Mesenchymal stem cell (in vitro differentiated cells and primary cell): ENCODE results near the gene MACROD2.

Experiments used
- DNase-seq: peaks from one replicate; pipeline ENCODE4 v3.0.0-alpha.2; 2013
- H2AFZ ChIP-seq: one replicate; pipeline ENCODE4 v1.6.1; 2013; ENCODE audit warnings: low read depth, mild to moderate bottlenecking, control low read depth, inconsistent platforms, low read length, moderate library complexity
- H2AK5ac ChIP-seq: 2 replicates; pipeline ENCODE4 v1.6.1; 2013; ENCODE audit warnings: low read length, moderate library complexity, mild to moderate bottlenecking, inconsistent platforms; ENCODE audit not compliant: severe bottlenecking
- H2BK120ac ChIP-seq: one replicate; pipeline ENCODE4 v1.6.1; 2013; ENCODE audit warnings: low read depth, mild to moderate bottlenecking, inconsistent platforms, low read length, moderate library complexity
- H2BK12ac ChIP-seq, 2 experiments: one replicate each; pipeline ENCODE4 v1.6.1; 2013; ENCODE audit warnings: inconsistent platforms in 2 of 2, low read length in 2 of 2, mild to moderate bottlenecking in 2 of 2, moderate library complexity in 2 of 2, control low read depth in 1 of 2
- H2BK15ac ChIP-seq: one replicate; pipeline ENCODE4 v1.6.1; 2013; ENCODE audit warnings: mild to moderate bottlenecking, low read depth, inconsistent platforms; ENCODE audit not compliant: poor library complexity, severe bottlenecking
- H2BK5ac ChIP-seq: 2 replicates; pipeline ENCODE4 v1.6.1; 2013; ENCODE audit warnings: low read depth, mild to moderate bottlenecking, low read length, control low read depth, inconsistent platforms; ENCODE audit not compliant: poor library complexity, severe bottlenecking
- H3K14ac ChIP-seq, 2 experiments: one replicate each; pipeline ENCODE4 v1.6.1; 2013; ENCODE audit warnings: inconsistent platforms in 2 of 2, low read length in 2 of 2, control low read depth in 1 of 2, mild to moderate bottlenecking in 1 of 2, moderate library complexity in 1 of 2
- H3K18ac ChIP-seq, 2 experiments: one replicate each; pipeline ENCODE4 v1.6.1; 2013; ENCODE audit warnings: inconsistent platforms in 2 of 2, low read length in 2 of 2, control low read depth in 1 of 2, low read depth in 1 of 2, mild to moderate bottlenecking in 1 of 2
- H3K23ac ChIP-seq, 2 experiments: one replicate each; pipeline ENCODE4 v1.6.1; 2013; ENCODE audit warnings: inconsistent platforms in 2 of 2, low read length in 2 of 2, mild to moderate bottlenecking in 2 of 2, moderate library complexity in 2 of 2, control low read depth in 1 of 2
- H3K27ac ChIP-seq: 2 replicates; pipeline ENCODE4 v1.5.1; 2013; ENCODE audit warnings: mild to moderate bottlenecking, moderate library complexity, low read length, control low read depth, inconsistent platforms; ENCODE audit not compliant: poor library complexity, severe bottlenecking
- H3K27me3 ChIP-seq, 2 experiments: 2 replicates each; pipeline versions ENCODE4 v1.6.1 to v1.7.0; 2013; ENCODE audit warnings: low read length in 2 of 2, mild to moderate bottlenecking in 2 of 2, moderate library complexity in 2 of 2, control low read depth in 1 of 2, inconsistent platforms in 1 of 2; ENCODE audit not compliant: control insufficient read depth in 1 of 2, insufficient read depth in 1 of 2
- H3K36me3 ChIP-seq, 2 experiments: 2 replicates each; pipeline versions ENCODE4 v1.6.1 to v1.7.0; 2013; ENCODE audit warnings: low read length in 2 of 2, control low read depth in 1 of 2, inconsistent platforms in 1 of 2, low read depth in 1 of 2, mild to moderate bottlenecking in 1 of 2; ENCODE audit not compliant: insufficient read depth in 2 of 2, control insufficient read depth in 1 of 2
- H3K4ac ChIP-seq, 2 experiments: one replicate each; pipeline ENCODE4 v1.6.1; 2013; ENCODE audit warnings: inconsistent platforms in 2 of 2, low read length in 2 of 2, mild to moderate bottlenecking in 2 of 2, moderate library complexity in 2 of 2, control low read depth in 1 of 2, low read depth in 1 of 2
- H3K4me1 ChIP-seq: 2 replicates; pipeline ENCODE4 v1.6.1; 2013; ENCODE audit warnings: low read depth, low read length, control low read depth; ENCODE audit not compliant: control insufficient read depth, insufficient read depth
- H3K4me2 ChIP-seq: 2 replicates; pipeline ENCODE4 v1.6.1; 2013; ENCODE audit warnings: low read length, mild to moderate bottlenecking, inconsistent platforms; ENCODE audit not compliant: poor library complexity, severe bottlenecking
- H3K4me3 ChIP-seq, 2 experiments: 2 replicates each; pipeline versions ENCODE4 v1.5.1 to v1.7.0; 2013; ENCODE audit warnings: low read length in 2 of 2, mild to moderate bottlenecking in 2 of 2, control low read depth in 1 of 2, low read depth in 1 of 2; ENCODE audit not compliant: insufficient read depth in 1 of 2
- H3K79me1 ChIP-seq: replicated peaks from 2 replicates; pipeline ENCODE4 v1.6.1; 2013; ENCODE audit warnings: mild to moderate bottlenecking, control low read depth, low read length, inconsistent platforms; ENCODE audit not compliant: poor library complexity, severe bottlenecking
- H3K9ac ChIP-seq: 2 replicates; pipeline ENCODE4 v1.7.0; 2013; ENCODE audit warnings: mild to moderate bottlenecking, low read length, moderate library complexity
- H3K9me3 ChIP-seq: 2 replicates; pipeline ENCODE4 v1.7.0; 2013; ENCODE audit warnings: mild to moderate bottlenecking, low read length; ENCODE audit not compliant: control insufficient read depth
- H4K8ac ChIP-seq: one replicate; pipeline ENCODE4 v1.6.1; 2013; ENCODE audit warnings: inconsistent platforms, mild to moderate bottlenecking, low read length, moderate library complexity
- H4K91ac ChIP-seq: one replicate; pipeline ENCODE4 v1.6.1; 2013; ENCODE audit warnings: mild to moderate bottlenecking, low read length, inconsistent platforms
- WGBS: methylation state at CpG from one replicate; pipeline ENCODE4 v1.1.7; 2013; ENCODE audit warnings: mixed read lengths; 5-methylcytosine and 5-hydroxymethylcytosine counted together

MACROD2 gene

DNA sequence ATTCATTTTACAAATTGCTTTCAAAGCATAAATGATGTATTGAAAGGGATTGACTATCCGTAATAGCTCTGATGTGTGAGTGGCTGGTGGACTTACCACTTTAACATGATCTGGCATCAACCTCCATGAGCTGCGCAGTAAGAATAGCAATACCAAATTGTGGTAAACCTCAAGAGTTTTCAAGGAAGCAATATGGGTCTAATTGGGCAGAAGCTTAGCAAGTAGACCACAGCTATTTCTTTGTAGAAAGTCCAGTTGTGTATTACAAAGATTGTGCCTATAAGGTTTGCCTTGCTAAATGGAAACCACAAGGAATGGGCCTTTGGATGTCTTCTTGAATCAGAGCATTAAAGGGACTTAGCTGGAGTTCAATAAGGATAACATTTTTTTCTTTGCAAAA, 1841.3 kb downstream of the MACROD2 start:
- Histone ChIP-seq H4K8ac (no peak overlapping the region), H2BK12ac (no peak overlapping the region), H2AFZ (no peak overlapping the region), H3K4me2 (no peak overlapping the region), H3K14ac (no peak overlapping the region), H3K4me3 (no peak overlapping the region), H3K27ac (no peak overlapping the region), H2BK15ac (no peak overlapping the region), H2BK5ac (no peak overlapping the region), H3K27me3 (no peaks in the 10 kb centered on the region), H3K4me1 (no peaks in the 10 kb centered on the region), H2BK120ac (no peak overlapping the region), H2AK5ac (no peak overlapping the region), H3K79me1 (no peaks in the 10 kb centered on the region), H4K91ac (no peak overlapping the region), H3K9ac (no peak overlapping the region), H3K18ac (no peak overlapping the region), H3K9me3 (no peaks in the 10 kb centered on the region), H3K23ac (no peak overlapping the region), H3K4ac (no peak overlapping the region), H3K36me3 (no peaks in the 10 kb centered on the region)
- 94% methylated on average over 2 of the region's 2 CpGs for WGBS
- no peak for DNase-seq

DNA sequence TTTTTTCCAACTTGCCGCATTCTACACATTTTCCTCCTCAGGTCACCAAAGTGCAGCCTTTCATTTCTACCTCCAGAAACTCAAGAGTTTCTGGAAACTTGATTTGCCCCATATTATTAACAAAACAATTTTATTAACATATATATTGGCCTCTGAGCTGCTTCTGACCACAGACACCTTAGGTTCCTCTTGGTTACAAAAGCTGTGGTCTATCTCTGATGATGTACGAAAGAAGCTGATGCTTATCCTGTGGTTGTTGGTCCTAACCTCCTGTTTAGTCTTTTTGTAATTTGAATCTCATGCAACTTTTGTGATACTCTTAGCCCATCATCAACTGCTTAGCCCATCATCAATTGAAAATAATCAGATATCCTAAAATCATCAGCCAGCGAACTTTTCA, 1842.2 kb downstream of the MACROD2 start:
- Histone ChIP-seq H2BK12ac (no peak overlapping the region), H4K91ac (no peak overlapping the region), H3K4me1 (no peaks in the 10 kb centered on the region), H2AFZ (no peak overlapping the region), H3K23ac (no peak overlapping the region), H3K9ac (no peak overlapping the region), H3K79me1 (no peaks in the 10 kb centered on the region), H3K14ac (no peak overlapping the region), H3K27me3 (no peaks in the 10 kb centered on the region), H3K18ac (no peak overlapping the region), H2BK5ac (no peak overlapping the region), H3K4me2 (no peak overlapping the region), H3K4ac (no peak overlapping the region), H2BK120ac (no peak overlapping the region), H2BK15ac (no peak overlapping the region), H3K36me3 (no peaks in the 10 kb centered on the region), H3K4me3 (no peak overlapping the region), H4K8ac (no peak overlapping the region), H3K27ac (no peak overlapping the region), H2AK5ac (no peak overlapping the region), H3K9me3 (no peaks in the 10 kb centered on the region)
- no peak for DNase-seq
- WGBS = 78% methylated on average over 3 of the region's 3 CpGs

DNA sequence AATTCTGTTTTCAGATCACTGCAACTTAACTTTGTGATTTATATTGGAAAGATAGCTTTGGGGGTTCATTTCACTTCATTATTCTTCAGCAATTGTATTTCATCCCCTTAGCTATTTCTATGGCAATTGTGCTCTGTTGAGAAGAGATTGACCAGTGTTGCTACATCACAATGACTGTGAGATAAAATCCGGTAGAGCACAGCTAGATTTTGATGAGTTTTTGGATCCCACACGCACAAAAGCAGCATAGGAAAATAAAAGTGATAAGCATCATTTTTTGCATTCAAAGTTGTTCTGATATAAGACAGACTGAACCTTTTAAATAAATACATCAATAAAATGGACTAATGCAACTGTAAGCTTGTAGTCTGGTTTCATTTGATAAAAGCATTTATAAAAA, 1843.2 kb downstream of the MACROD2 start:
- H2BK5ac ChIP-seq = no peak overlapping the region
- H3K4me3 ChIP-seq = no peak overlapping the region
- H3K27me3 ChIP-seq = no peaks in the 10 kb centered on the region
- H3K79me1 ChIP-seq = no peaks in the 10 kb centered on the region
- H3K9ac ChIP-seq = no peak overlapping the region
- no peak overlapping the region for H3K23ac ChIP-seq
- no peaks in the 10 kb centered on the region for H3K4me1 ChIP-seq
- no peak overlapping the region for H2AK5ac ChIP-seq
- no peak overlapping the region for H2BK12ac ChIP-seq
- H3K27ac ChIP-seq = no peak overlapping the region
- 50% methylated on average over 1 of the region's 2 CpGs for WGBS
- H2BK120ac ChIP-seq = no peak overlapping the region
- no peak overlapping the region for H2AFZ ChIP-seq
- no peaks in the 10 kb centered on the region for H3K36me3 ChIP-seq
- H2BK15ac ChIP-seq = no peak overlapping the region
- no peak for DNase-seq
- no peak overlapping the region for H3K4me2 ChIP-seq
- no peaks in the 10 kb centered on the region for H3K9me3 ChIP-seq
- no peak overlapping the region for H3K4ac ChIP-seq
- no peak overlapping the region for H4K8ac ChIP-seq
- no peak overlapping the region for H4K91ac ChIP-seq
- H3K14ac ChIP-seq = no peak overlapping the region
- no peak overlapping the region for H3K18ac ChIP-seq

DNA sequence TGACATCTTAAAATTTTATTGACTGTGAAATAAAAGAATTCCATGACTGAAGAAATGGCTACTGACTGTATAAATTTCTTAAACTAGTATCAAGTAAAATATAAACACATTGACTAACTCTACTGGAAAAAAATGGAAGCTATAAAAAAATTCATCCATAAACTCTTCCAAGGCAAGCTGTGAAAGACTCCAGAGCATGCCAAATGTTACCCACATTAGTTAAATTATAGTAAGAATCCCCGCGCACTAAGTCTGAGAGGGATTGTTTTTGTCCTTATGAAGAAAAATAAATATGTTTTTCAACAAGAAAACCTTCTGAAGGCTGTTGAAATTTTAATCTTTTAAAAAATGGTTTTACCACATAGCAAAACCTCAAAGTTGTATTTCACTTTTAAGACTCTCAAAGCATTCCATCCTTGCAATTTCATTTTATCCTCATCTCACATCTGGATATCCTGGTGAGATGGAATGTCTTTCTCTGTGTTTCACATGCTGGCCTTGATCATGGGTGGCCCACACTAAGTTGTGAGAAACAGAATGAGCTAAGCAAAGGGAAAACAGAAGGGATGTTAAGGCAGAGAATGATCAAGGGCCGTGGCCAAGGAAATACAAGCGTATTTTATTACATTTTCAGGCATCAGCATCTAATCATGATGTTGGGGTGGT, 1845.5 kb downstream of the MACROD2 start:
- Histone ChIP-seq H3K18ac (no peak overlapping the region), H2BK5ac (no peak overlapping the region), H3K4me3 (no peak overlapping the region), H3K36me3 (no peaks in the 10 kb centered on the region), H2BK12ac (no peak overlapping the region), H3K23ac (no peak overlapping the region), H2BK120ac (no peak overlapping the region), H2AFZ (no peak overlapping the region), H2BK15ac (no peak overlapping the region), H3K4me2 (no peak overlapping the region), H3K79me1 (no peaks in the 10 kb centered on the region), H3K4ac (no peak overlapping the region), H3K9me3 (no peaks in the 10 kb centered on the region), H4K91ac (no peak overlapping the region), H3K27me3 (no peaks in the 10 kb centered on the region), H2AK5ac (no peak overlapping the region), H3K9ac (no peak overlapping the region), H4K8ac (no peak overlapping the region), H3K14ac (no peak overlapping the region), H3K4me1 (no peaks in the 10 kb centered on the region), H3K27ac (no peak overlapping the region)
- DNase-seq = no peak
- WGBS = no CpG with 5 or more reads among the region's 4 CpGs
